ENCODE measurements around the gene BRME1.

DNA sequence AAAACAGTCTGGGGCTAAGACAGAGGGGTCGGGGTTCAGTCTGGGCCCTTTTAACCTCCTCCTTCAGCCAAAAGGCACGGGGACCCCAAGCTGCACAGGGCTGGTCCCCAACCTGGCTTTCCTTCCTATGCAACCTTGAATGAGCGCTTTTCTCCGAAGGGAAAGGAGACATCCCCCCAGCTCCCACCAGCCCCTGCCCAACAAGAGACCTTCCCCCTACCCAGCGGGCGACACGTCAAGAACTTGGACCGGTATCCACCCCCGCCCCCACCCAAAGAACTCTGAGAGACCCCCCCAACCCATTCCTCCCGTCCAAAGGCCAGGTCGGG lies 64.0 kb downstream of the BRME1 start:
- TF ChIP-seq, protein P1, sequence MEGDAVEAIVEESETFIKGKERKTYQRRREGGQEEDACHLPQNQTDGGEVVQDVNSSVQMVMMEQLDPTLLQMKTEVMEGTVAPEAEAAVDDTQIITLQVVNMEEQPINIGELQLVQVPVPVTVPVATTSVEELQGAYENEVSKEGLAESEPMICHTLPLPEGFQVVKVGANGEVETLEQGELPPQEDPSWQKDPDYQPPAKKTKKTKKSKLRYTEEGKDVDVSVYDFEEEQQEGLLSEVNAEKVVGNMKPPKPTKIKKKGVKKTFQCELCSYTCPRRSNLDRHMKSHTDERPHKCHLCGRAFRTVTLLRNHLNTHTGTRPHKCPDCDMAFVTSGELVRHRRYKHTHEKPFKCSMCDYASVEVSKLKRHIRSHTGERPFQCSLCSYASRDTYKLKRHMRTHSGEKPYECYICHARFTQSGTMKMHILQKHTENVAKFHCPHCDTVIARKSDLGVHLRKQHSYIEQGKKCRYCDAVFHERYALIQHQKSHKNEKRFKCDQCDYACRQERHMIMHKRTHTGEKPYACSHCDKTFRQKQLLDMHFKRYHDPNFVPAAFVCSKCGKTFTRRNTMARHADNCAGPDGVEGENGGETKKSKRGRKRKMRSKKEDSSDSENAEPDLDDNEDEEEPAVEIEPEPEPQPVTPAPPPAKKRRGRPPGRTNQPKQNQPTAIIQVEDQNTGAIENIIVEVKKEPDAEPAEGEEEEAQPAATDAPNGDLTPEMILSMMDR (IDR thresholded peaks at IDR 0.05), result no peak
- no peak for TF ChIP-seq POLR2A (IDR thresholded peaks at IDR 0.05)

All from upper lobe of left lung (tissue), 4 donors.